DOHH2 (cell line): Measurements from ENCODE around the gene ERAP2.

Source experiments
- H3F3A ChIP-seq: fragments of 200-600 bp; sonication (generic), shearing (Covaris generic); 2 replicates; pipeline ENCODE4 v1.6.0; 2016; ENCODE audit warnings: antibody characterized with exemption, mild to moderate bottlenecking; ENCODE audit not compliant: control insufficient read depth, insufficient read depth
- H3K27ac ChIP-seq: fragments of 200-600 bp; sonication (generic); 2 replicates; pipeline ENCODE4 v1.5.1; 2014; ENCODE audit warnings: low read depth, mild to moderate bottlenecking, low read length, moderate library complexity
- H3K27me3 ChIP-seq: fragments of 200-600 bp; sonication (generic); 2 replicates; pipeline ENCODE4 v1.6.1; 2014; ENCODE audit warnings: mild to moderate bottlenecking, low read length, mixed read lengths; ENCODE audit not compliant: control insufficient read depth
- H3K36me3 ChIP-seq: fragments of 200-600 bp; sonication (generic); 2 replicates; pipeline ENCODE4 v1.6.1; 2014; ENCODE audit warnings: mild to moderate bottlenecking, low read length, moderate library complexity, mixed read lengths; ENCODE audit not compliant: control insufficient read depth
- H3K4me1 ChIP-seq: fragments of 200-600 bp; sonication (generic); 2 replicates; pipeline ENCODE4 v1.6.1; 2014; ENCODE audit warnings: mild to moderate bottlenecking, low read length, mixed read lengths; ENCODE audit not compliant: control insufficient read depth
- H3K4me2 ChIP-seq: fragments of 200-600 bp; sonication (generic); 2 replicates; pipeline ENCODE4 v1.6.0; 2014; ENCODE audit warnings: mild to moderate bottlenecking, low read length, moderate library complexity
- H3K4me3 ChIP-seq: fragments of 200-600 bp; sonication (generic); 2 replicates; pipeline ENCODE4 v1.5.1; 2014; ENCODE audit warnings: mild to moderate bottlenecking, low read length, mixed read lengths
- H3K79me2 ChIP-seq: fragments of 200-600 bp; sonication (generic); 2 replicates; pipeline ENCODE4 v1.6.1; 2014; ENCODE audit warnings: mild to moderate bottlenecking, low read length, mixed read lengths; ENCODE audit not compliant: control insufficient read depth
- H3K9me2 ChIP-seq: fragments of 200-600 bp; sonication (generic); replicated peaks from 2 replicates; pipeline ENCODE4 v1.6.1; 2014; ENCODE audit warnings: mild to moderate bottlenecking, low read length, mixed read lengths; ENCODE audit not compliant: control insufficient read depth
- H3K9me3 ChIP-seq: fragments of 200-600 bp; sonication (generic); 2 replicates; pipeline ENCODE4 v1.6.1; 2014; ENCODE audit warnings: antibody characterized with exemption, low read length, mixed read lengths; ENCODE audit not compliant: control insufficient read depth, insufficient read depth
- H4K20me1 ChIP-seq: fragments of 200-600 bp; sonication (generic); 2 replicates; pipeline ENCODE4 v1.6.0; 2014; ENCODE audit warnings: low read depth, mild to moderate bottlenecking, antibody characterized with exemption, low read length, moderate library complexity; ENCODE audit not compliant: control insufficient read depth, insufficient read depth
- EZH2phosphoT487 ChIP-seq: fragments of 200-600 bp; sonication (generic); IDR thresholded peaks from 2 replicates; pipeline ENCODE4 v1.6.1; 2017; ENCODE audit warnings: borderline replicate concordance, mild to moderate bottlenecking, antibody characterized with exemption, low read length, moderate library complexity, mixed read lengths
- TF ChIP-seq, protein P1 (sequence below): fragments of 200-600 bp; sonication (generic); IDR thresholded peaks from one replicate; pipeline ENCODE4 v1.5.1; 2014; ENCODE audit warnings: antibody characterized with exemption, mild to moderate bottlenecking, low read depth, low read length; ENCODE audit not compliant: poor library complexity, severe bottlenecking

ERAP2 gene

DNA sequence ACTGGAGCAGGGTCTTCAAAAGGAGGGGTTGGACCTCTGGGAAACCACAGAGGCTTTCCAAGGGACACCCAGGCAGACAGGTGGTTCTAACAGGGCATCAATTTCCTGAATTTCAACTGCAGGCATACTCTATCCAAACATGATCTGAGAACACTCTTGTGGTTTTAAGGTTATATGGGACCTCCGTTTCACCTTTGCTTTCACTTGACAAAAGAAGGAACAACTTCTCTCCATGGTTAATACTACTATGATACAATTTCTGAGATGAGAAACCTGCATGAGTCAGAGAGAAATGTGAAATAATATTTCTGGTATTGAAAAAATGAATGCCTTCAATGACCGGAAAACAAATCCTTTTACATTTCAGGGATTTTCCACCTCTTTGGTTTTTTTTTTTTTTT is 40.5 kb upstream of the ERAP2 start:
- no peaks in the 10 kb centered on the region for H3F3A ChIP-seq
- TF ChIP-seq EZH2phosphoT487: no peak
- TF ChIP-seq, protein P1, sequence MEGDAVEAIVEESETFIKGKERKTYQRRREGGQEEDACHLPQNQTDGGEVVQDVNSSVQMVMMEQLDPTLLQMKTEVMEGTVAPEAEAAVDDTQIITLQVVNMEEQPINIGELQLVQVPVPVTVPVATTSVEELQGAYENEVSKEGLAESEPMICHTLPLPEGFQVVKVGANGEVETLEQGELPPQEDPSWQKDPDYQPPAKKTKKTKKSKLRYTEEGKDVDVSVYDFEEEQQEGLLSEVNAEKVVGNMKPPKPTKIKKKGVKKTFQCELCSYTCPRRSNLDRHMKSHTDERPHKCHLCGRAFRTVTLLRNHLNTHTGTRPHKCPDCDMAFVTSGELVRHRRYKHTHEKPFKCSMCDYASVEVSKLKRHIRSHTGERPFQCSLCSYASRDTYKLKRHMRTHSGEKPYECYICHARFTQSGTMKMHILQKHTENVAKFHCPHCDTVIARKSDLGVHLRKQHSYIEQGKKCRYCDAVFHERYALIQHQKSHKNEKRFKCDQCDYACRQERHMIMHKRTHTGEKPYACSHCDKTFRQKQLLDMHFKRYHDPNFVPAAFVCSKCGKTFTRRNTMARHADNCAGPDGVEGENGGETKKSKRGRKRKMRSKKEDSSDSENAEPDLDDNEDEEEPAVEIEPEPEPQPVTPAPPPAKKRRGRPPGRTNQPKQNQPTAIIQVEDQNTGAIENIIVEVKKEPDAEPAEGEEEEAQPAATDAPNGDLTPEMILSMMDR: no peak
- no peaks in the 10 kb centered on the region for H3K27me3 ChIP-seq
- H4K20me1 ChIP-seq: no peaks in the 10 kb centered on the region
- no peaks in the 10 kb centered on the region for H3K79me2 ChIP-seq
- no peak overlapping the region for H3K4me3 ChIP-seq
- H3K9me2 ChIP-seq: no peaks in the 10 kb centered on the region
- no peak overlapping the region for H3K4me2 ChIP-seq
- no peaks in the 10 kb centered on the region for H3K4me1 ChIP-seq
- H3K36me3 ChIP-seq: no peaks in the 10 kb centered on the region
- H3K27ac ChIP-seq: no peak overlapping the region
- no peaks in the 10 kb centered on the region for H3K9me3 ChIP-seq

DNA sequence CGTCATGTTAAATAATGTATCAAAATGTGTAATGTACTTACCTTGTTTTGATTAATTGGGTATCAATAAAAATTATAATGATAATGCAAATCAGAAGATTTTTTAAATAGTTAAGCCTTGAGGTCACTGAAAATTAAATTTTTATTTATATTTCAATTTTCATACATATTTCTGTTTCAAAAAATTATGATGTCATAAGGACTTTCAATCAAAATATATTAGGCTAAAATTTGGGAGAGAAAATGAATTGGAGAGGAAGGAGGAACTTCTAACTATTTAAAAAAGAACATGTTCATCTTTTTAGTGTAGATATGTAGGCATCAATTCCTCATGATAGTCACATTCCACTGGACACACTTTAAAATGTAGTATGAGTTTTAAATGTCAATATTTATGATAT is 39.5 kb upstream of the ERAP2 start:
- TF ChIP-seq EZH2phosphoT487: no peak
- TF ChIP-seq, protein P1: no peak
- Histone ChIP-seq H3K9me2 (no peaks in the 10 kb centered on the region), H3K36me3 (no peaks in the 10 kb centered on the region), H3K27me3 (no peaks in the 10 kb centered on the region), H3K9me3 (no peaks in the 10 kb centered on the region), H3F3A (no peaks in the 10 kb centered on the region), H3K4me1 (no peaks in the 10 kb centered on the region), H4K20me1 (no peaks in the 10 kb centered on the region), H3K4me2 (no peak overlapping the region), H3K79me2 (no peaks in the 10 kb centered on the region), H3K4me3 (no peak overlapping the region), H3K27ac (no peak overlapping the region)

DNA sequence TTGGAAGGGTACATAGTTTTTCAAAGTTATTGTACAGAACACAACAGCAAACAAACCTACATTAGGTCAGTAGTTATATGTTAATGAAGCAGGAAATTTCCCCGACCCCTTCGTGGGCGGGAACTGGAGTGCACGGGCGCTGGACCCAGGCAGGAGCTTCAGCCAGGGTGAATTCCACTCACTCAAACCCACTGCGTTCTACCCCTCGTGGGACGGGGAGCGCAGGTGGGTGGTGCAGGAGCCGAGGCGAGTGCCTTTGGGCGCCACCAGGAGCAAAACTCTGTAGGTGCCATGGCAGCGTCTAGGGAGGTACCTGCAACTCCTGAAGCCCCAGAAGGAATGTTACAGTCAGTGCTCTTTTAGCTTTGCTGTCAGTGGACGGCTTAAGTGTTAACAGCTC is 39.0 kb upstream of the ERAP2 start:
- Histone ChIP-seq H3K9me3 (no peaks in the 10 kb centered on the region), H3K4me1 (no peaks in the 10 kb centered on the region), H3F3A (no peaks in the 10 kb centered on the region), H3K27ac (no peak overlapping the region), H4K20me1 (no peaks in the 10 kb centered on the region), H3K36me3 (no peaks in the 10 kb centered on the region), H3K27me3 (no peaks in the 10 kb centered on the region), H3K4me3 (no peak overlapping the region), H3K79me2 (no peaks in the 10 kb centered on the region), H3K9me2 (no peaks in the 10 kb centered on the region), H3K4me2 (no peak overlapping the region)
- TF ChIP-seq, protein P1: no peak
- TF ChIP-seq EZH2phosphoT487: no peak
